HG03039 (cell line): ENCODE measurements around the gene BIRC5.
"Not testable (repeated sequence)": the region's sequence is repeated elsewhere in the genome, so short reads cannot be mapped to it uniquely, and the experiment has no call there.

Source experiments
- ATAC-seq: cut with Tn5 transposase; IDR thresholded peaks from one replicate; pipeline ENCODE4 v1.9.1; 2021; ENCODE audit warnings: mild to moderate bottlenecking, moderate library complexity; ENCODE audit not compliant: unreplicated experiment

The BIRC5 gene

GRCh38 chr17:78238823-78239488 is 24.9 kb downstream of the BIRC5 start:
- ATAC-seq, result no peak

GRCh38 chr17:78239489-78239931 is 25.5 kb downstream of the BIRC5 start:
- ATAC-seq, result no peak

- ATAC-seq, result no peak
Measured at GRCh38 chr17:78240012-78240655, 26.1 kb downstream of the BIRC5 start.

GRCh38 chr17:78240839-78241238 is 26.8 kb downstream of the BIRC5 start:
- ATAC-seq, result no peak

GRCh38 chr17:78241277-78242023 is 27.4 kb downstream of the BIRC5 start:
- ATAC-seq, result no peak

GRCh38 chr17:78242024-78242742 is 28.1 kb downstream of the BIRC5 start:
- ATAC-seq, result no peak

GRCh38 chr17:78247304-78247703 is 33.3 kb downstream of the BIRC5 start:
- no peak for ATAC-seq

GRCh38 chr17:78248051-78248914 is 34.2 kb downstream of the BIRC5 start:
- ATAC-seq, result no peak

- no peak for ATAC-seq
Measured at GRCh38 chr17:78249074-78249817, 35.2 kb downstream of the BIRC5 start.

GRCh38 chr17:78249818-78250806 is 36.1 kb downstream of the BIRC5 start:
- no peak for ATAC-seq

- ATAC-seq, result peak; percentile 59
Measured at GRCh38 chr17:78250891-78251772, 37.1 kb downstream of the BIRC5 start.

GRCh38 chr17:78251773-78252103 is 37.7 kb downstream of the BIRC5 start:
- no peak for ATAC-seq

- ATAC-seq, result no peak
Measured at GRCh38 chr17:78252111-78252634, 38.1 kb downstream of the BIRC5 start.

GRCh38 chr17:78252701-78253635 is 38.9 kb downstream of the BIRC5 start:
- no peak for ATAC-seq

- ATAC-seq, result not testable (repeated sequence)
Measured at GRCh38 chr17:78253636-78253945, 39.5 kb downstream of the BIRC5 start.

- ATAC-seq, result no peak
Measured at GRCh38 chr17:78253946-78254672, 40.1 kb downstream of the BIRC5 start.
